KBM-7 (cell line): Measurements from ENCODE around the gene LIN37.

ENCODE experiments used
- DNase-seq: peaks from one replicate; pipeline ENCODE4 v3.0.0-alpha.2; 2015
- in situ Hi-C: fragments of 300-500 bp; cut with MboI; formaldehyde crosslinking; loops from 2 replicates; pipeline ENCODE4 v1.14.3; 2020; ENCODE audit warnings: low sequenced_read_pairs, low pct_unique_long_range_greater_than_20kb, mixed read lengths

LIN37 gene

DNA sequence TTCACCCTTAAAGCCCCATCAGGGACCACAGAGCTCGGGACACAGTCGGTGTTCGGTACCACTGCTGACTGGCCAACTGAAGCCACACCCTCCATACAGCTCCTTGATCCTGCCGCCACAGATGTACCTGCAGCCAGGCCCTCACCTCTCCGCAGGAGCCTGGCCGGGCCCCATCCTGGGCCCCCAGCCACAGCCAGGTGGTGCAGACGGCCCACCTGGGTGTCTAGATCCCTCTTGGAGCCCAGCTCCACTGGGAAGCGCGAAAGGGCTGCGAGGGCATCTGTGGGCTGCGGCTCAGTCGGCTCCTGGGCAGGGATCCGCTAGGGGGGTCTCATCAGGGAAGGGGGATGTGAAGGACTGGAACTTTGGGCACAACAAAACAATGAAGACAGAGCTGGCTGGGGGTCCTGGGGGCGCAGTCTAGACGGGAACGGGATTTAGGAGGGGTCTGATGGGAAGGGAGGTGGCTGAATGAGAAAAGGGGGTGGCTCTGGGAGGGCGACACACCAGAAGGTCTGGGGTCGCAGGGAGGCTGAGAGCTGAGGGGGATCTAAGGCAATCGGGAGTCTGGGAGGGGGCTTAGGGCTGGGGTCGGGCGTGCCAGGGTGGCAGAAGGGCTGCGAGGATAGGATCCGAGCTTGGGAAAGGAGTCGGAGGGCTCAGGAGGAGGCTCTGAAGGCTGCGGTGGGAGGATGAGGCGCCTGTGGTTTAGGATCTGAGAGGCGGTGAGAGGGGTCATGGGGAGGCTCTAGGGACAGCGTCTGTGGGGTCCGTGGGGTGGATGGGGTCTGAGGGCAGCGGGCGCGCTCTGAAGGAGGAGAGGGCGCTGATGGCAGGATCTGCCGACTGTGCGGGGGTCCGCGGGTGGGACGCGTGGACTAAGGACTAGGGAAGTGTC is 48.5 kb downstream of the LIN37 start:
- in situ Hi-C loops = no loop called here
- no peak for DNase-seq

DNA sequence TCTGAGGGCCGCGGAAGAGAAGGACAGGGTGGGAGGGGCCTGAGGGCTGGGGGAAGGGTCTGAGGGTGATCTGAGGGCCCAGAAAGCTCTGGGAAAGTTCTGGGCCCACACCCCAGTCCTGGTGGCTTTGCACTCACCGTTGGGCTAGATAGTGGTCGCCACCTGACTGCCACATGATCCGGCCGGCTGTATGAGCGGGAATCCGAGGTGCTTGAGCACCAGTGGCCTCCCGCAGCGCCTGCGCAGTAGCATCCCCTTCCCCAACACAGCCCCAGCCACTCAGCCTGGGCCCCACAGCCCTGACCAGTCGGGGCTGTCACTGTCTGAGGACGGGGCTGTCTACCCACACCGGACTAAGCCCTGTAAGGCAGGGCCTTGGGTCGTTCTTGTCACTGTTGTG is 49.3 kb downstream of the LIN37 start:
- in situ Hi-C loops = no loop called here
- no peak for DNase-seq

GRCh38 chr19:35801828-35802227 is 53.5 kb downstream of the LIN37 start:
- no peak for DNase-seq
- in situ Hi-C loops = no loop called here
